ENCODE results near the gene SNX8. TPM values are rescaled to one million over a fixed set of nuclear protein-coding genes. Genes with fewer than 3 reads are reported as not detected.

SNX8 gene
- total RNA-seq, 6 donors from 2014 or later: 16.0 to 74.3 (median 41.2) TPM

DNA sequence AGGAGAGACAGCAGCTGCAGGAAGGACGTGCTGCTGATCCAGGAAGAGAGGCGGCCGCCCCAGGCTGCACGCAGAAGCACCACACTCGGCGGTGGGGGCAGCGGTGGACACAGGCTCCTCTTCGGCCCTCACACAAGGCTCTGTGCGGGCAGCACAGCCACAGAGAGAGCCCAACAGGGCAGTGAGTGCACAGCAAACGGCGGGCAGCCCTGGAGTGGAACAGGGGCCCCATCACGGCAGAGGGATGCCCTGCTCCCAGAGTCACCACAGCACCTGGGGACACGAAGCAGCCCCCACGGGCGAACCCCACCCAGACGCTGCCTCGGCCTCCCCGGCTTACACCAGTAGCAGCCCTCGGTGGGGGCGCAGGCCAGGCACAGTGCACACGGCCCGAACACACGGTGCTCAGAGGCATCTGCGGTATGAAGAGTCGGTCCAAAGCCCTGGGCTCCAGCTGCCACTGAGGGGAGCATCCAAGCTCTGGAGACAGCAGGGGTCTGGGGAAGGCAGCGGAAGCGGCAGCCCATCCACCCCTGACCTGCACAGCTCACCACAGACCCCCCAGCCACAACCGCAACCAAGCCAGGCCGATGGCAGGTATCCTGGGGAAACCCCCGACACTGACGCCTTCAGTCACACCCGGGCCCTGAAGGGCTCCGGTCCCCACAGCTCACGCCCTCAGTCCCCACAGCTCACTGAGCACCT, 55.4 kb downstream of the SNX8 start:
- Histone ChIP-seq H3K36me3 (peaks cover 10 to 57% (median 36%) of the 10 kb centered on the region in 4 donors), H3K27me3 (no peaks in the 10 kb centered on the region), H3K27ac (no peak overlapping the region), H3K9me3 (no peaks in the 10 kb centered on the region), H3K4me1 (peaks cover 0 to 22% (median 9%) of the 10 kb centered on the region in 4 donors), H3K4me3 (no peak overlapping the region)
- ATAC-seq (ENCODE audit: low FRiP score in 2 of 2): peak in 1 of 2 donors; percentile 6
- peak in 1 of 2 donors; percentile 83 for DNase-seq
- WGBS, 2 donors: 83 to 90% methylated on average over 16 to 34 of the region's 34 CpGs
- TF ChIP-seq POLR2A (IDR thresholded peaks at IDR 0.05): no peak
- no peak for TF ChIP-seq EP300 (IDR thresholded peaks at IDR 0.05)
- TF ChIP-seq, protein P1, sequence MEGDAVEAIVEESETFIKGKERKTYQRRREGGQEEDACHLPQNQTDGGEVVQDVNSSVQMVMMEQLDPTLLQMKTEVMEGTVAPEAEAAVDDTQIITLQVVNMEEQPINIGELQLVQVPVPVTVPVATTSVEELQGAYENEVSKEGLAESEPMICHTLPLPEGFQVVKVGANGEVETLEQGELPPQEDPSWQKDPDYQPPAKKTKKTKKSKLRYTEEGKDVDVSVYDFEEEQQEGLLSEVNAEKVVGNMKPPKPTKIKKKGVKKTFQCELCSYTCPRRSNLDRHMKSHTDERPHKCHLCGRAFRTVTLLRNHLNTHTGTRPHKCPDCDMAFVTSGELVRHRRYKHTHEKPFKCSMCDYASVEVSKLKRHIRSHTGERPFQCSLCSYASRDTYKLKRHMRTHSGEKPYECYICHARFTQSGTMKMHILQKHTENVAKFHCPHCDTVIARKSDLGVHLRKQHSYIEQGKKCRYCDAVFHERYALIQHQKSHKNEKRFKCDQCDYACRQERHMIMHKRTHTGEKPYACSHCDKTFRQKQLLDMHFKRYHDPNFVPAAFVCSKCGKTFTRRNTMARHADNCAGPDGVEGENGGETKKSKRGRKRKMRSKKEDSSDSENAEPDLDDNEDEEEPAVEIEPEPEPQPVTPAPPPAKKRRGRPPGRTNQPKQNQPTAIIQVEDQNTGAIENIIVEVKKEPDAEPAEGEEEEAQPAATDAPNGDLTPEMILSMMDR (IDR thresholded peaks at IDR 0.05): no peak
- no peak for TF ChIP-seq POLR2AphosphoS5 (IDR thresholded peaks at IDR 0.05)

DNA sequence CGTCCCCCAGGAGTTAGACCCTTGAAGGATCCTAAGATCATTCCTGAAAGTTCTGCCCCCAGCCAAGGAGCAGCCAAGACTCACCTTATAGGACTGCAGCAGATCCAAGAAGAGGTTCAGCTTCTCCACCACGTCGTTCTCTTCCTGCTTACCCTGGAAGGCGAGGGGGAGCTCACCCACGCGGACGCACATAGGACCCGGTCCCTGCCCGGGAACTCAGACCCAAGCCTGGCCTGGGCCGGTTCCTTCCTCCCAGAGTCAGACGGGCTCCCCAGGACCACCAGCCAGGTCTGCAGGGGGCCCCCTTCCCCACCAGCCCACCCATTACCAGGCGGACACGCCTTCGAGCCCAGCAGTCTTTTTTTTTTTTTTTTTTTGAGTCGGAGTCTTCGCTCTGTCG, 56.6 kb downstream of the SNX8 start:
- Histone ChIP-seq H3K9me3 (no peaks in the 10 kb centered on the region), H3K4me3 (no peak overlapping the region), H3K27ac (no peak overlapping the region), H3K36me3 (peaks cover 10 to 51% (median 30%) of the 10 kb centered on the region in 4 donors), H3K27me3 (no peaks in the 10 kb centered on the region), H3K4me1 (peaks cover 0 to 28% (median 14%) of the 10 kb centered on the region in 4 donors)
- WGBS, 2 donors: 93 to 96% methylated on average over 16 to 17 of the region's 17 CpGs
- ATAC-seq (ENCODE audit: low FRiP score in 2 of 2): no peak
- TF ChIP-seq, protein P1 (IDR thresholded peaks at IDR 0.05): no peak
- no peak for TF ChIP-seq EP300 (IDR thresholded peaks at IDR 0.05)
- TF ChIP-seq POLR2A (IDR thresholded peaks at IDR 0.05): no peak
- no peak for TF ChIP-seq POLR2AphosphoS5 (IDR thresholded peaks at IDR 0.05)
- no peak for DNase-seq

DNA sequence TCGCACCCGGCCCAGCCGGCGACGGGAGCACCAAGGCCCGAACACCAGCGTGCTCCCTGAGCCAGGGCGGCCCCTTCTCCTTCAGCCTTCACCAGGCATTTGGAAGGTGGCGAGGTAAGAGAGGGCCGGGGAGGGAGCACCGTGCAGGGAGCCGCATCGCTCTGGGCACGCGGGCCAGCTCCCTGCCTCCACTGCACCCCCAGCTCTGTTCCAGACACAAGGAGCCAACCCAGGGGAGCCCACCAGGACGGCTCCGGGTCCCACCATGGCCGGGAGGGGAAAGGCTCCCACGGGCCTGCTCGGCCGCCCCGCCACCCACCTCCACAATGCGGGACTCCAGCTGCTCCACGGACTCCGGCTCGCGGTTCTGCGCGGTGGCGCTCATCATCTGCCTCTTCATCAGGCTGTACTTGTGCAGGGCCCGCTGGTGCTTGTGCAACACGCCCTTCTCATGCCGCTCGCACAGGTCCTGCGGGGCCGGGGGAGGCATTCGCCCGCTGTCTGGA, 57.1 kb downstream of the SNX8 start:
- Histone ChIP-seq H3K27ac (no peak overlapping the region), H3K9me3 (no peaks in the 10 kb centered on the region), H3K4me1 (peaks cover 0 to 31% (median 14%) of the 10 kb centered on the region in 4 donors), H3K4me3 (no peak overlapping the region), H3K27me3 (no peaks in the 10 kb centered on the region), H3K36me3 (peaks cover 10 to 46% (median 29%) of the 10 kb centered on the region in 4 donors)
- WGBS, 2 donors: 96 to 97% methylated on average over 20 to 34 of the region's 38 CpGs
- DNase-seq (peak in 1 of 2 donors; percentile 83), ATAC-seq (ENCODE audit: low FRiP score in 2 of 2) (no peak)
- TF ChIP-seq EP300 (IDR thresholded peaks at IDR 0.05): no peak
- TF ChIP-seq POLR2A (IDR thresholded peaks at IDR 0.05): no peak
- TF ChIP-seq, protein P1 (IDR thresholded peaks at IDR 0.05): no peak
- no peak for TF ChIP-seq POLR2AphosphoS5 (IDR thresholded peaks at IDR 0.05)

DNA sequence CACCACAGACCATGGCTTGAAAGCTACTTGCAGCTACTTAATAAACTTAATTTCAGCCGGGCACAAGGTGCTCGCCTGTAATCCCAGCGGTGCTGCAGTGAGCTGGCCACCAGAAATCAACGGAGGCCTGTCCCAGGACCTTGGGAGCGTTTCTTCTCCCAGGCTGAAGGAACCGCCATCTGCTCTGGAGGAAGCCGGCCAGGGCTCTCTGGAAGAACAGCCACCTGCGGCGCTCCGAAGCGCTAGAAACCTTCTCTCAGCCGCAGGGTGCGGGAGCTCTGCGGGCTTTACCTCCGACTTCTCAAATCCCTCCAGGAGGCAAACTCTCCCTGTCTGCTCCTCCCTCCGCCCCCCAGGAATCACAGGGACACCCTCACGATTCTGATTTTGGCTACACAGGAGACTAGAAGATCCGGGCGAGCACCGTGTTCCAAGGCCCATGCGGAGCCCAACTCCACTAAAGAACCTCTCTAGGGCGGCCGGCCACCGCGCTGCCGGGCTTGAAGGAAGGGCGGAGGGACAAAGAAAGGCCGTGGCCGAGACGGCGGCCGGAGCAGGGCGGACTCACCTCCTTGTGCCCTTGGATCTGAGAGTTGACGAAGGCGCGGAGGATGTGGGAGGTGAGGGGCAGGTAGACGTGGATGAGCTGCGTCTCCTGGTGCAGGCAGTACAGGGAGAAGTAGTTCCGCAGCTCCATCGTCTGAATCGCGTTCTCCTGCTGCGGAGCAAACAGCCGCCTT, 57.8 kb downstream of the SNX8 start:
- WGBS, 2 donors: 95 to 96% methylated on average over 28 to 40 of the region's 44 CpGs
- peaks cover 10 to 39% (median 29%) of the 10 kb centered on the region in 4 donors for H3K36me3 ChIP-seq
- no peak overlapping the region for H3K4me3 ChIP-seq

More for the DNA sequence above, 57.8 kb downstream of the SNX8 start:
- TF ChIP-seq POLR2AphosphoS5 (IDR thresholded peaks at IDR 0.05) (no peak), EP300 (IDR thresholded peaks at IDR 0.05) (no peak), POLR2A (IDR thresholded peaks at IDR 0.05) (no peak)
- TF ChIP-seq, protein P1 (IDR thresholded peaks at IDR 0.05): no peak
- Histone ChIP-seq H3K27ac (no peak overlapping the region), H3K9me3 (no peaks in the 10 kb centered on the region), H3K27me3 (no peaks in the 10 kb centered on the region), H3K4me1 (peaks cover 0 to 31% (median 14%) of the 10 kb centered on the region in 4 donors)
- ATAC-seq (ENCODE audit: low FRiP score in 2 of 2): no peak
- DNase-seq: no peak
